ENCODE measurements around the gene NEDD9.

NEDD9 gene

DNA sequence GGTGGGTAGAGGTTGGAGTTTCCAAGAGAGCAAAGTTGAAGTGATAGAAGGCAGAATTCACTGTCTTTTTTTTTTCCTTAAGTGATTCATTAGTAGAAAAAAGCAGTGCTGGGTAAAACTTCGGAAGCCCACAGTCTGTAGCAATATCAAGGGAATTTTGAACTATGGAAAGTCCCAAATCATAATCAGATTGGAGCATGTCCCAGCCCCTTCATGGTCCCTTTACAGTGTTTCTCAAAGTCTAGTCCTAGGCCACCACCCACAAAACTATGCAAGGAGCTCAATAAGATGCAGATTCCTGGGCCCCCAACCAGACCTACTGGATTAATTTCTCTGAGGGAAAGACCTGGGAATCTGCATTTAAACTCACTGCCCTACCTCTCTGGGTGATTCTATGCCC lies 22.6 kb downstream of the NEDD9 start:
- peak; percentile 3; the same call in 1 of the 3 replicates for ATAC-seq
- no peak for TF ChIP-seq ZC3H10 (CRISPR knock-in tag; IDR thresholded peaks at IDR 0.05)
- no peak for TF ChIP-seq ZNF565 (CRISPR knock-in tag; conservative IDR thresholded peaks at IDR 0.05; ENCODE audit: low read depth)
- TF ChIP-seq, protein P1, sequence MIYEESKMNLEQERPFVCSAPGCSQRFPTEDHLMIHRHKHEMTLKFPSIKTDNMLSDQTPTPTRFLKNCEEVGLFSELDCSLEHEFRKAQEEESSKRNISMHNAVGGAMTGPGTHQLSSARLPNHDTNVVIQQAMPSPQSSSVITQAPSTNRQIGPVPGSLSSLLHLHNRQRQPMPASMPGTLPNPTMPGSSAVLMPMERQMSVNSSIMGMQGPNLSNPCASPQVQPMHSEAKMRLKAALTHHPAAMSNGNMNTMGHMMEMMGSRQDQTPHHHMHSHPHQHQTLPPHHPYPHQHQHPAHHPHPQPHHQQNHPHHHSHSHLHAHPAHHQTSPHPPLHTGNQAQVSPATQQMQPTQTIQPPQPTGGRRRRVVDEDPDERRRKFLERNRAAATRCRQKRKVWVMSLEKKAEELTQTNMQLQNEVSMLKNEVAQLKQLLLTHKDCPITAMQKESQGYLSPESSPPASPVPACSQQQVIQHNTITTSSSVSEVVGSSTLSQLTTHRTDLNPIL (CRISPR knock-in tag; IDR thresholded peaks at IDR 0.05; ENCODE audit: low read depth), result no peak
- TF ChIP-seq ARNTL (CRISPR knock-in tag; IDR thresholded peaks at IDR 0.05; ENCODE audit: borderline replicate concordance, low read depth), result no peak
- TF ChIP-seq CSDC2 (CRISPR knock-in tag; IDR thresholded peaks at IDR 0.05), result no peak

DNA sequence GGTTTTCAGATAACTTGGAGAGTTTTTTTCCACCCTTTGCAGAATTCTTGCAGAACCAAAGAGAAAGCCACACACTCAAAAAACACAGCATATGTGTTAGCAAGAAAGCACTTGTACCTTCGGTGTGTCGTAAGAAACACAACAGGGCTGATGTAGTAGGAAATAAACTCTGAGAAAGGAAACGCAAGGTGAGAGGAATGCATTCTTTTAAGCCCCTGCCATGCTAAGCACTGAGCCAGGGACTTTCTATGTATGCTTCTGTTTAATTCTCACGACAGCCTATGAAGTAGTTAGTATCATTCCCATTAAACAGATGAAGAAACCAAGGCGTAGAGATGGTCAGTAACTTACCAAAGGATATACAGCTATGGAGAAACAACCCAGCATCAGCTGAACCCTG lies 23.1 kb downstream of the NEDD9 start:
- no peak for ATAC-seq
- no peak for TF ChIP-seq TCF4 (CRISPR knock-in tag; IDR thresholded peaks at IDR 0.05; ENCODE audit: borderline replicate concordance)
- TF ChIP-seq BACH2 (CRISPR knock-in tag; IDR thresholded peaks at IDR 0.05; ENCODE audit: borderline replicate concordance), result no peak
- TF ChIP-seq TOX (CRISPR knock-in tag; IDR thresholded peaks at IDR 0.05; ENCODE audit: borderline replicate concordance), result no peak
- TF ChIP-seq, protein P1 (CRISPR knock-in tag; IDR thresholded peaks at IDR 0.05; ENCODE audit: low read depth), result no peak
- peak; percentile 38; the same call in 1 of the 2 replicates for TF ChIP-seq CSDC2 (CRISPR knock-in tag; IDR thresholded peaks at IDR 0.05)
- TF ChIP-seq ISL1 (CRISPR knock-in tag; IDR thresholded peaks at IDR 0.05), result no peak
- TF ChIP-seq, protein P2, sequence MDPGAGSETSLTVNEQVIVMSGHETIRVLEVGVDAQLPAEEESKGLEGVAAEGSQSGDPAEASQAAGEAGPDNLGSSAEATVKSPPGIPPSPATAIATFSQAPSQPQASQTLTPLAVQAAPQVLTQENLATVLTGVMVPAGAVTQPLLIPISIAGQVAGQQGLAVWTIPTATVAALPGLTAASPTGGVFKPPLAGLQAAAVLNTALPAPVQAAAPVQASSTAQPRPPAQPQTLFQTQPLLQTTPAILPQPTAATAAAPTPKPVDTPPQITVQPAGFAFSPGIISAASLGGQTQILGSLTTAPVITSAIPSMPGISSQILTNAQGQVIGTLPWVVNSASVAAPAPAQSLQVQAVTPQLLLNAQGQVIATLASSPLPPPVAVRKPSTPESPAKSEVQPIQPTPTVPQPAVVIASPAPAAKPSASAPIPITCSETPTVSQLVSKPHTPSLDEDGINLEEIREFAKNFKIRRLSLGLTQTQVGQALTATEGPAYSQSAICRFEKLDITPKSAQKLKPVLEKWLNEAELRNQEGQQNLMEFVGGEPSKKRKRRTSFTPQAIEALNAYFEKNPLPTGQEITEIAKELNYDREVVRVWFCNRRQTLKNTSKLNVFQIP (CRISPR knock-in tag; IDR thresholded peaks at IDR 0.05; ENCODE audit: borderline replicate concordance, low read depth), result no peak

GRCh38 chr6:11208854-11209253 lies 23.6 kb downstream of the NEDD9 start:
- ATAC-seq, result no peak

More at GRCh38 chr6:11208854-11209253, 23.6 kb downstream of the NEDD9 start:
- no peak for TF ChIP-seq CSDC2 (CRISPR knock-in tag; IDR thresholded peaks at IDR 0.05)
- no peak for TF ChIP-seq BACH2 (CRISPR knock-in tag; IDR thresholded peaks at IDR 0.05; ENCODE audit: borderline replicate concordance)
- TF ChIP-seq ZFP3 (CRISPR knock-in tag; IDR thresholded peaks at IDR 0.05), result no peak
- no peak for TF ChIP-seq OSR1 (CRISPR knock-in tag; IDR thresholded peaks at IDR 0.05)
- no peak for TF ChIP-seq GLIS3 (CRISPR knock-in tag; IDR thresholded peaks at IDR 0.05)
- TF ChIP-seq CSRNP3 (CRISPR knock-in tag; IDR thresholded peaks at IDR 0.05), result no peak
- TF ChIP-seq TSHZ2 (CRISPR knock-in tag; IDR thresholded peaks at IDR 0.05), result no peak
- no peak for TF ChIP-seq ARNTL (CRISPR knock-in tag; IDR thresholded peaks at IDR 0.05; ENCODE audit: borderline replicate concordance, low read depth)
- no peak for TF ChIP-seq ZNF8 (CRISPR knock-in tag; IDR thresholded peaks at IDR 0.05)
- TF ChIP-seq PPARA (CRISPR knock-in tag; IDR thresholded peaks at IDR 0.05; ENCODE audit: borderline replicate concordance), result no peak
- TF ChIP-seq TOX (CRISPR knock-in tag; IDR thresholded peaks at IDR 0.05; ENCODE audit: borderline replicate concordance), result no peak
- TF ChIP-seq ZNF70 (CRISPR knock-in tag; IDR thresholded peaks at IDR 0.05), result no peak
- no peak for TF ChIP-seq ZC3H10 (CRISPR knock-in tag; IDR thresholded peaks at IDR 0.05)
- no peak for TF ChIP-seq PATZ1 (CRISPR knock-in tag; IDR thresholded peaks at IDR 0.05; ENCODE audit: borderline replicate concordance)
- TF ChIP-seq ISL1 (CRISPR knock-in tag; IDR thresholded peaks at IDR 0.05), result no peak
- TF ChIP-seq SNAI2 (CRISPR knock-in tag; IDR thresholded peaks at IDR 0.05), result no peak
- no peak for TF ChIP-seq ZFP30 (CRISPR knock-in tag; IDR thresholded peaks at IDR 0.05)
- TF ChIP-seq TCF4 (CRISPR knock-in tag; IDR thresholded peaks at IDR 0.05; ENCODE audit: borderline replicate concordance), result no peak
- TF ChIP-seq, protein P2 (CRISPR knock-in tag; IDR thresholded peaks at IDR 0.05; ENCODE audit: borderline replicate concordance, low read depth), result no peak

All from SK-N-SH treated with all-trans-retinoic acid at 6 μM for 48 hours (cell line).